K562 (cell line): Measurements from ENCODE around the gene GRIN2D. TPM values are rescaled to one million over a fixed set of nuclear protein-coding genes. Genes with fewer than 3 reads are reported as not detected.
A peak's percentile ranks its signal among the peaks of the same experiment; 100 is the strongest.

ENCODE experiments used
- GATA2 ChIP-seq: sonication (generic); formaldehyde crosslinking; IDR thresholded peaks from 2 replicates; pipeline ENCODE4 v1.4.0; 2020; ENCODE audit warnings: mild to moderate bottlenecking, missing genetic modification reagents
- SMAD4 ChIP-seq: fragments of 250-450 bp; sonication (Bioruptor Pico); conservative IDR thresholded peaks from 2 replicates; pipeline ENCODE4 v1.8.0; 2021; ENCODE audit warnings: inconsistent platforms, mild to moderate bottlenecking, moderate library complexity
- ZBTB5 ChIP-seq: fragments of 450-650 bp; IDR thresholded peaks from 2 replicates; pipeline ENCODE4 v1.6.1; 2017; ENCODE audit warnings: antibody characterized with exemption
- ZBTB7A ChIP-seq: IDR thresholded peaks from 2 replicates; pipeline ENCODE4 v1.6.1; 2011; ENCODE audit warnings: low read depth, mild to moderate bottlenecking, low read length, moderate library complexity, borderline replicate concordance; ENCODE audit not compliant: control insufficient read depth
- ZNF134 ChIP-seq: fragments of 250-450 bp; sonication (Bioruptor Pico); conservative IDR thresholded peaks from 2 replicates; pipeline ENCODE4 v1.4.0; 2020
- ZNF23 ChIP-seq: fragments of 250-450 bp; sonication (Bioruptor Pico); IDR thresholded peaks from 2 replicates; pipeline ENCODE4 v1.4.0; 2020; ENCODE audit warnings: mild to moderate bottlenecking
- ZNF740 ChIP-seq, 3 experiments: fragments of 200-800 bp in 1 of 3; sonication (Bioruptor generic) in 1 of 3; sonication (generic) in 1 of 3; formaldehyde crosslinking in 1 of 3; IDR thresholded peaks; 2 replicates each; pipeline versions ENCODE4 v1.6.1 to v1.8.0; 2016 to 2022; ENCODE audit warnings: mild to moderate bottlenecking in 2 of 3, missing compliant biosample characterization in 2 of 3, missing genetic modification characterization in 2 of 3, missing genetic modification reagents in 1 of 3
- polyA plus RNA-seq, 8 experiments: library from polyadenylated mRNA; depleted of rRNA in 4 of 8; stranded (reverse) in 5 of 8; unstranded in 3 of 8; fragments of >200 nt; fragmentation: Nextera tagmentation in 2 of 8; fragmentation: Illumina TruSeq in 1 of 8; extraction: Ambion mirVana in 2 of 8; extraction: Trizol in 1 of 8; gene quantifications; 2 replicates each; pipeline versions ENCODE4 v1.2.1 to v1.2.3, GENCODE V29; 2011 to 2014; ENCODE audit warnings: inconsistent platforms in 1 of 8, missing spikeins in 1 of 8
- total RNA-seq, 7 experiments: library from RNA; depleted of rRNA in 6 of 7; stranded (reverse); fragments of >200 nt in 6 of 7; fragmentation: Illumina TruSeq in 2 of 7; extraction: Trizol in 2 of 7; gene quantifications; 2 replicates each; pipeline versions ENCODE4 v1.2.1 to v1.2.3, GENCODE V29; 2011 to 2021; ENCODE audit warnings: low replicate concordance in 1 of 7
- TF ChIP-seq, protein P1 (sequence below): fragments of 450-650 bp; IDR thresholded peaks from 2 replicates; pipeline ENCODE4 v1.7.1; 2018; ENCODE audit warnings: mild to moderate bottlenecking, low read depth; ENCODE audit not compliant: partially characterized antibody
- TF ChIP-seq, protein P2 (sequence below), 2 experiments: IDR thresholded peaks; 2 replicates each; pipeline ENCODE4 v1.6.1; 2012; ENCODE audit warnings: improper control_type of control experiment in 2 of 2, low read depth in 2 of 2, low read length in 2 of 2, borderline replicate concordance in 1 of 2
- TF ChIP-seq, protein P3 (sequence below): fragments of 250-450 bp; sonication (Bioruptor Pico); IDR thresholded peaks from 2 replicates; pipeline ENCODE4 v1.4.0; 2020

GRIN2D gene
- total and polyA plus RNA-seq, 9 of the 15 experiments (the other 6 are each of a cell fraction or from before 2014, with no cell fraction given) = 0.32 to 31.5 (median 1.8) TPM

- peak; percentile 63 for TF ChIP-seq ZBTB5
- TF ChIP-seq, protein P1, sequence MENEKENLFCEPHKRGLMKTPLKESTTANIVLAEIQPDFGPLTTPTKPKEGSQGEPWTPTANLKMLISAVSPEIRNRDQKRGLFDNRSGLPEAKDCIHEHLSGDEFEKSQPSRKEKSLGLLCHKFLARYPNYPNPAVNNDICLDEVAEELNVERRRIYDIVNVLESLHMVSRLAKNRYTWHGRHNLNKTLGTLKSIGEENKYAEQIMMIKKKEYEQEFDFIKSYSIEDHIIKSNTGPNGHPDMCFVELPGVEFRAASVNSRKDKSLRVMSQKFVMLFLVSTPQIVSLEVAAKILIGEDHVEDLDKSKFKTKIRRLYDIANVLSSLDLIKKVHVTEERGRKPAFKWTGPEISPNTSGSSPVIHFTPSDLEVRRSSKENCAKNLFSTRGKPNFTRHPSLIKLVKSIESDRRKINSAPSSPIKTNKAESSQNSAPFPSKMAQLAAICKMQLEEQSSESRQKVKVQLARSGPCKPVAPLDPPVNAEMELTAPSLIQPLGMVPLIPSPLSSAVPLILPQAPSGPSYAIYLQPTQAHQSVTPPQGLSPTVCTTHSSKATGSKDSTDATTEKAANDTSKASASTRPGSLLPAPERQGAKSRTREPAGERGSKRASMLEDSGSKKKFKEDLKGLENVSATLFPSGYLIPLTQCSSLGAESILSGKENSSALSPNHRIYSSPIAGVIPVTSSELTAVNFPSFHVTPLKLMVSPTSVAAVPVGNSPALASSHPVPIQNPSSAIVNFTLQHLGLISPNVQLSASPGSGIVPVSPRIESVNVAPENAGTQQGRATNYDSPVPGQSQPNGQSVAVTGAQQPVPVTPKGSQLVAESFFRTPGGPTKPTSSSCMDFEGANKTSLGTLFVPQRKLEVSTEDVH = peak; percentile 36
- TF ChIP-seq, protein P2, sequence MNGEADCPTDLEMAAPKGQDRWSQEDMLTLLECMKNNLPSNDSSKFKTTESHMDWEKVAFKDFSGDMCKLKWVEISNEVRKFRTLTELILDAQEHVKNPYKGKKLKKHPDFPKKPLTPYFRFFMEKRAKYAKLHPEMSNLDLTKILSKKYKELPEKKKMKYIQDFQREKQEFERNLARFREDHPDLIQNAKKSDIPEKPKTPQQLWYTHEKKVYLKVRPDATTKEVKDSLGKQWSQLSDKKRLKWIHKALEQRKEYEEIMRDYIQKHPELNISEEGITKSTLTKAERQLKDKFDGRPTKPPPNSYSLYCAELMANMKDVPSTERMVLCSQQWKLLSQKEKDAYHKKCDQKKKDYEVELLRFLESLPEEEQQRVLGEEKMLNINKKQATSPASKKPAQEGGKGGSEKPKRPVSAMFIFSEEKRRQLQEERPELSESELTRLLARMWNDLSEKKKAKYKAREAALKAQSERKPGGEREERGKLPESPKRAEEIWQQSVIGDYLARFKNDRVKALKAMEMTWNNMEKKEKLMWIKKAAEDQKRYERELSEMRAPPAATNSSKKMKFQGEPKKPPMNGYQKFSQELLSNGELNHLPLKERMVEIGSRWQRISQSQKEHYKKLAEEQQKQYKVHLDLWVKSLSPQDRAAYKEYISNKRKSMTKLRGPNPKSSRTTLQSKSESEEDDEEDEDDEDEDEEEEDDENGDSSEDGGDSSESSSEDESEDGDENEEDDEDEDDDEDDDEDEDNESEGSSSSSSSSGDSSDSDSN (IDR thresholded peaks at IDR 0.05; ENCODE audit: borderline replicate concordance in 1 of 2, low read depth in 2 of 2, low read length in 2 of 2) = 0 out of 4 replicates have a peak, but pooled peaks of 1 of the 2 experiments have one; percentile 27
- no peak for TF ChIP-seq ZNF134
- TF ChIP-seq ZNF740 (CRISPR knock-in tag; IDR thresholded peaks at IDR 0.05) = 0 out of 2 replicates have a peak, but pooled peaks have one; percentile 42
- no peak for TF ChIP-seq ZNF740 (tag; IDR thresholded peaks at IDR 0.05)
- no peak for TF ChIP-seq ZNF23 (CRISPR knock-in tag)
- peak; percentile 35; the same call in 1 of the 2 replicates for TF ChIP-seq GATA2 (CRISPR knock-in tag)
- TF ChIP-seq ZBTB7A = peak; percentile 42; the same call in 1 of the 2 replicates
- TF ChIP-seq SMAD4 (CRISPR knock-in tag) = no peak
- TF ChIP-seq, protein P3, sequence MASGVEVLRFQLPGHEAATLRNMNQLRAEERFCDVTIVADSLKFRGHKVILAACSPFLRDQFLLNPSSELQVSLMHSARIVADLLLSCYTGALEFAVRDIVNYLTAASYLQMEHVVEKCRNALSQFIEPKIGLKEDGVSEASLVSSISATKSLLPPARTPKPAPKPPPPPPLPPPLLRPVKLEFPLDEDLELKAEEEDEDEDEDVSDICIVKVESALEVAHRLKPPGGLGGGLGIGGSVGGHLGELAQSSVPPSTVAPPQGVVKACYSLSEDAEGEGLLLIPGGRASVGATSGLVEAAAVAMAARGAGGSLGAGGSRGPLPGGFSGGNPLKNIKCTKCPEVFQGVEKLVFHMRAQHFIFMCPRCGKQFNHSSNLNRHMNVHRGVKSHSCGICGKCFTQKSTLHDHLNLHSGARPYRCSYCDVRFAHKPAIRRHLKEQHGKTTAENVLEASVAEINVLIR = no peak
These were observed 4.0 kb downstream of the GRIN2D start (continued) for GRCh38 chr19:48397263-48398101.
